NCI-H345 (cell line): ENCODE data around the gene MITF.

Experiments used
- DNase-seq: peaks from one replicate; lab custom pipeline; 2025; lab: John Stamatoyannopoulos, UW

MITF gene

DNA sequence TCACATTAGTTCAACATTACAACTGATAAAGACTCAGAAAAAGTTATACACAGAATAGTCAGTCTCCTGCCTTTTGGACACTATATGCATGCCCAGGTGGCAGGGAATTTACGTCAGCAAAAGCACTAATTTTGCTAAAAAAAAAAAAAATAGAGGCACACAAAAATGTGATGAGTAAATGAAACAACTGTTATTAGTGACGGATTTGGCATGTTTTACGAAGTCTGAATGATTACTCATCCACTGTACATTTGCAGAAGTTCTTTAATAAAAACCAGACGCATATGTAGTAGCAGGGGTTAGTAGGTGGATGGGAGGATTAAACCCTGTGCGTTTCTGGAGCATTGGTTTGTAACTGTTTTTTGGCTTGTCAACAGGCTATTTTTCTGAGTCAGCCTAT is 99.0 kb downstream of the MITF start:
- no peak for DNase-seq

DNA sequence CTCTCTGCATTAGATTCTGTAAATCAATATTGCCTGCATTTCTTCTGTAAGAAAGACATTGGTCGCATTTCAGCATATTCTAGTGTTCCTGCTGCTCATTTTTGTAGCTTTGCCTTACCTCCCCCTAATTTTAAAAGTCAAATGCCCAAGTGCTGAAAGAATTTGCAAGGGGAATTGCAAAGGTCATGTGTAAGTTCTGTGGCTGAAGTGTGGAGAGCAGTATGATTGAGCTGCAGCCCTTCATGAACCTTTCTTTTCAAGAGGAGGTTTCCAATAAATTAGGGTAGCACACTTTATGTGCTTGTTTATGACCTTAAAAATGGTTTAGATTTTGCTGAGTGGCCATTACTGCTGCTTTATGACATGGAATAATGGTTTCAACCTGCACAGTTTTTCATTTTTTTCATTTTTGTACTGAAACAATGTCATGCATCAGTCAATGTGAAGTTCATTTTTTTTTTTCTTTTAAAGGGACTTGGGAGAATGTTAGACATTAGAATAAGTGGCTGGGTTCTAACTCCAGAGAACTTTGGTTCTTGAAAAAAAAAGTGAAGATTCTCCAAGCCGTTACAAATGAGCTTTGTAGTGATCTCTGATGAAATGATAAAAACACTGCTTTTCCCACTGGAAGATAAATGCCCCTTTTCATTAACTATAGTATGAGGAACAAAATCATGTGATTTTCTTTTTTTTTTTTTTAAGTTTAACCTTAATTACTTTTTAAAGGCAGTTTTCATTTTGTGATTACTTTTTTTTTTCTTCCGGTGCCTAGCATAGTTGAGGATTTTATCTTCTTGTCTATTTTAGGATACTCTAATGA is 99.6 kb downstream of the MITF start:
- no peak for DNase-seq

DNA sequence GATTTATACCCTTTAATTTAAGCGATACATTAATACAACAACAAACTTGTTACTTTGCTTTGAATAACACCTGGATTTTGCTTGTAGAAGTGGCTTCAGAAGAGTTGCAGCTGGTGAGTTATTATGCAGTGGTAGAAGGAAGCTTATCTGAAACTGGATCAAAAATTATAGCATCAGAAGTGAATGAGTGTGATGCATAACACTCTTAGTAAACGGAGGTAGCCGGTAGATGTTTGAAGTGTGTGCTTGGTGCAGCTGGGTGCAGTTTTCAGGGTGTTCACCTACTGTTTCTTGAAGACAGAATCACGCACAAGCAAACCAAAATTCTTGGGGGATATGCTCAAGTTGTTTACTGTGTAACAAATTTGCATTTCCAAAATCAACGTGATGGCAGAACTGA is 103.1 kb downstream of the MITF start:
- no peak for DNase-seq

- no peak for DNase-seq
Measured at GRCh38 chr3:69842789-69843188, 103.5 kb downstream of the MITF start.

DNA sequence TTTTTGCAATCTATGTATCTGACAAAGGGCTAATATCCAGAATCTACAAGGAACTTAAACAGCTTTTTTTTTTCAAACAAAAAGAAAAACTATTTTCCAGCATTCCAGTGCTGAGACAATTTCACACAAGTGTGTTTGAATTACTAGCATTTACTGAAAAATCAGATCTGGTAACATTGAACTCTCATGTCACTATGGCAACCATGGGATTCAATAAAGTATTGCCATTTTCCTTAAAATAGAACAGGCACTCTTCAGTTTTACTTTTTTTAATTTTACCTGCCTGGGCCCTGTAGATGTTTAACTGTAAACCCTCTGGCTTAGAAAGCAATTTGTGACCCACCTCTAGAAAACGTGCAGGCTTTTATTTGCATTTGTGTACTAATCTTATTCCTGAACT is 105.4 kb downstream of the MITF start:
- DNase-seq, result no peak

DNA sequence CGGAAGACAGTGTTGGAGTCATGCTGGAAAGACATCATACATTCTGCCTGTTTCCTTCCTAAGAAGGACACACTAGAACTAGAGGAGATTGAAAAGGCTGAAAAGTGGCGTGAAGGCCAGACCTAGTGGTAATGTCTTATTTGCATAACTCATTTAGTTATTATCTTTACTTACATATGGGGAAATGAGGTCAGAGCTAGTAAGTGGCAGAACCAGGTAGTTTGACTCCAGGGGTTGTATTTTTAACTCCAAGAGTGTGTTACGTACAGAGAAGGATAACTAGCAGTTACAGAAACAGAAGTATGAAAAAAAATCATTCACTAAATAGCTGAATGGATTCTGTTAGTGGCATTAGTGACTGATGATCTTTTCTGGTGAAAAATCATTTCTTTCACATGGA is 108.0 kb downstream of the MITF start:
- DNase-seq, result no peak

- DNase-seq, result no peak
Measured at GRCh38 chr3:69848113-69848512, 108.8 kb downstream of the MITF start.

- no peak for DNase-seq
Measured at GRCh38 chr3:69850849-69851248, 111.6 kb downstream of the MITF start.

DNA sequence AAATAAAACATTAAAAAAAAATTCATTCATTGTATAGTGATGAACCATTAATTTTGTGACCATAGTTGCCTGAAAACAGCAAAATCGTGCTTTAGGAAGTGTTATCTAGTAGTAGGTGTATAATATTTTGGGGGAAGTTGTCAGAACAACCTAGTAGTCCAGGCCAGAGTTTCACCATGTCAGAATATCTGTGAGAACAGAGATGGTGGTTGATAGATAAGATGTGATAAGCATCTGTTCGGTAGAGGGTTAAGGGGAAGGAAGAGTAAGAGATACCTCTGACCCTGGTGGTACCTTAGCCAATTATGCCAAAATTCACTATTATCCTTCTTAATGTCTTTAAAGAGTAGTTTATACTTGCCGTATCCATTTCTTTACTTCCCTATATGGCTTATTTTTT is 113.8 kb downstream of the MITF start:
- DNase-seq, result no peak

- no peak for DNase-seq
Measured at GRCh38 chr3:69855436-69856162, 116.3 kb downstream of the MITF start.

DNA sequence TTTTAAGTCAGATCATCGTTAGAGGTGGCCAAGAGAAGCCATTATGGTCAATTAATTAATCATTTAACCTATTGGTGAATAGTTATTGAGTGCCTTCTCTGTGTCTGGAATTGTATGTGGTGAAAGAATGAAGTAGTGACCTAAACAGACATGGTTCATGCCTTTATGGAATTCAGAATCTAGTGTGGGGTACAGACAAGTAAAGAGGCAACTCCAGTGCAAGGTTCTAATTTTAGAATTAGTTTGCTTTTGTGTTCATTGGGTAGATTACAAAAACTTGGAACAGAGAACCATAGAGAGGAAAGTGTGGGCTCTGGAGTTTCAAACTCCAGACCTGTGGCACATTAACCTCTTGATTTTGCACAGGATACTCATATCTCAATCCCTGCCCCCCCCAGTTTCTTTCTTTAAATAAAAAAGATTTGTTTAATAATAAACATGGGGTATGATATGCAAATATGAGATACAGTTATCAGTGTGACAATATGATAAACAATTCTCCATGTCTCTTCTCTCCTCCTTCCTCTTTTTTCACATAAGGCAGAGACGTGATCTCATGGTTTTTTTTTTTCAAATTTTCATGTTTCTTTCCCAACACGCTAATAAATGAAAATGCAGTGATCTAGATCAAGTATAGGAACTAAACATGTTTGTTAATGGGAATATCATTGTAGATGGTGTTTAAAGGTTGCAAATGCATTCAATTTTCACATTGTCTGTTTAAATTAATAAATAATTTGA is 117.9 kb downstream of the MITF start:
- no peak for DNase-seq

GRCh38 chr3:69861556-69861955 is 122.3 kb downstream of the MITF start:
- DNase-seq, result no peak

GRCh38 chr3:69864141-69864540 is 124.9 kb downstream of the MITF start:
- DNase-seq, result no peak

GRCh38 chr3:69864766-69865165 is 125.5 kb downstream of the MITF start:
- no peak for DNase-seq

- no peak for DNase-seq
Measured at GRCh38 chr3:69865925-69866679, 126.8 kb downstream of the MITF start.

GRCh38 chr3:69866988-69867720 is 127.9 kb downstream of the MITF start:
- DNase-seq, result no peak

GRCh38 chr3:69867941-69868505 is 128.8 kb downstream of the MITF start:
- DNase-seq, result no peak

DNA sequence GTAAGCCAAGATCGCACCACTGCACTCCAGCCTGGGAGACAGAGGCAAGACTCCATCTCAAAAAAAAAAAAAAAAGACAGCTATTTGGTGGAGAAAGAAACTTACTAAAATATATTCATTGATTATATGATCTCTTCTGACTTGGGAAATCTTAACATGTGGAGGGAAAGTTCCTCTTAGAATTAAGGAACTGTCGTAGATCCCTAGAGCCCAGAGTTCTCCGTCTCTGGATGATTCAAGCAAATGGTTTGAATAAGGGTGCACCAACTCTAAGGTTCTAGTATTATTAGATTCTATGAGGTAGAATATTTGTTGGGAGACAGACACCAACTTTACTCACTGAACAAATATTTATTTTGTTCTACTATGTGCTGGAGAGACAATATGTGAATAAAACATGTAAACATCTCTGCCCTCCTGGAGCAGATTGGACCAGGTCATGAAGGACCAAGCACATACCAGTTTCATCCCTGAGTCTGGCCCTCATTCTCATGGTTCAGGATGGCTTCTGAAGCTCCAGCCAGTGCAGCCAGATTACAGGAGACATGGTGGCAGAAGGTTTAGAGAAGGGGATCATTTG is 129.7 kb downstream of the MITF start:
- no peak for DNase-seq

GRCh38 chr3:69869643-69870042 is 130.4 kb downstream of the MITF start:
- no peak for DNase-seq

DNA sequence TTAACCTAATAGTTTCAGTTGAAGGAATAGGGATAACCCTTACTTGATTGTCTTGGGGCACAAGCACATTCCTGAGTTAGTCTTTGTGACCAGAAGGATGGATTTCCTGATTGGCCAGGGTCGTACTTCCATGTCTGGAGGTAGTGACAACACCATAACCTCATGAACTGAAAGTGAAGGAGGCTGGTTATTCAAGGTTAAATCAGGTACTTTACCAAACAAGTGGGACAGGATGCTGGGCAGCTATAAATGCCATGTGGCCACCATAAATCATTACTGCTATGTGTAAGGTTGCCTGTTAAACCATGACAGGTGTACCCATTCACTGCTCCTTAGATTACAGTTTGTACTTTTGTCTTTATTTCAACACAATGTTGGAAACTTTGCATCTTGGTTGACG is 132.0 kb downstream of the MITF start:
- DNase-seq, result no peak

DNA sequence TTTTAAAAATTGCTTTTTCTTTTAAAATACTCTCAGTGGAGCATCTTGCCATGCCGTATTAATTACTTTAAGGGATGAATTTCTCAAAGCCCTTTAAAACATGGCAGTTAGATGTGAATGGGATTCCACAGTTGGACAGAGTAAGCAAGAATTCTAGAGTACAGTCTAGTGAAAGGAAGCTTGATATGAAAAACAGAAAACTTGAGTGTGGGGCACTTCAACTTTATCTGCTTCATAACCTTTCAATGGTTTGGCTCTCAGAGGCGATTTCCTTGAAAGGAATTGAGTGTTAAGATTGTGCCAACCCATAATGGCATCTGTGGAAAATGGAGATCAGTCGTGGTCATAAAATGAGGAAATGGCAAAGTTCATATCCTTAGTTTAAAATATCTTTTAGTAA is 132.6 kb downstream of the MITF start:
- DNase-seq, result no peak
